NCI-H2081 treated with DMSO at 0.1 percent for 48 hours (cell line): ENCODE results near the gene SMCO2.

Source experiments
- DNase-seq: peaks from one replicate; lab custom pipeline; 2025; lab: John Stamatoyannopoulos, UW

SMCO2 gene

DNA sequence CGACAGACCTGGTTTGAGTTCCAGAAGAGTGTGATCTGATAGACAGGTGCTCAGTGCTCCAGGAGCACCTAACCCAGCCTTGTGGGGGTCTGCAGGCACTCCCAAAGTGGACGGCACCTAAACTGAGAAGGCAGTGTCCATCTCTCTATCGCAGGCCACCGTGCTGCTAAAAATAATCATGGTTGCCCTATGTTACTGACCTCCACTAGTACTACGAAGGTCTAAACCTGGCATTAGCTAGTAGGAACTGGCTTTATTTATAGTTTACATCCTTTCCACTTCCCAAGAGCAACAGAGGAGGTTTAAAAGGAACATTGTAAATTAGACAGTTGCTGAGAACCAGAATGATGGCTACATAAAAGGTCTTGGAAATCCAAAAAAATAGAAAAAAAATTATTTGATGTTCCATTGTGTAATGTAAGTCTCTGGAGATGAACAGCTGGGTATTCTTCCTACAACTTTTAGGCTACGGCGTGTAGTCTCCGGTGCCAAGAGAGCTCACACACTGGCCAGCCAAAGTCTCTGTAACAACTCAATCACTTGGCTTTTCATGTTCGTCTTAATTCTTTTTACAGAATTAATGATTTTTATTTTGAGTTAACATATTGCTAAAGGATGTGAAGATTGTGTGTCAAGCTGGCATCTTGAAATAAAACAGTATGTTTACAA lies 104.8 kb downstream of the SMCO2 start:
- no peak for DNase-seq
